Measurements from ENCODE around the gene ASIC2.

ASIC2 gene

DNA sequence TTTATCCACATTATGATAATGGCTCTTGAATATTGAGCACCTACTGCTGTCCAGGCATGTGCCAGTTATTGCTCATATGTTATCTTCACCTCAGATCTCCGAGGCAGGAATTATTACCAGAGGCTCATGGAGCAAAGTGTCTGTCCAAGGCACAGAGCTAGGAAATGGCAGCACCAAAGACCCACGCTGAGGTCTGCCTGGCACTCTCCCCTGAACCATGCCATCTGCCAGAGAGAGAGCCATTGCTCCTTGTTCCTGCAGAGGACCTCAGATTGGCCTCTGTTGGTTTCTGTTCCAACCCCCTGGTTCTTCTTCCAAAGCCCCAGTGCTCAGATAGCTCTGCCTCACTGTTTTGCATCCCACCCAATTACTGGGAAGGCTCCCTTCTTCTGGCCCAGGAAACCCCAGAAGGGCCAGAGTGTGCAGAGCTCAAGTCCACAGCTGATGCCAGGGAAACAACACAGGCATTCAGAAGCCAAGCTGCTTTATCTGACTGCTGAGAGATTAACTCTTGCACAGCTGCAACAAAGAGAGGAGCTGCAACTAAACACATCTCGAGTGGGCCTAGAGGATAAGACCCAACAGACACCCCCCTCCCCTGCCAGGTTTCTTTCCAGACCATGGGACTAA lies 5.9 kb downstream of the ASIC2 start:
- no peak for DNase-seq

DNA sequence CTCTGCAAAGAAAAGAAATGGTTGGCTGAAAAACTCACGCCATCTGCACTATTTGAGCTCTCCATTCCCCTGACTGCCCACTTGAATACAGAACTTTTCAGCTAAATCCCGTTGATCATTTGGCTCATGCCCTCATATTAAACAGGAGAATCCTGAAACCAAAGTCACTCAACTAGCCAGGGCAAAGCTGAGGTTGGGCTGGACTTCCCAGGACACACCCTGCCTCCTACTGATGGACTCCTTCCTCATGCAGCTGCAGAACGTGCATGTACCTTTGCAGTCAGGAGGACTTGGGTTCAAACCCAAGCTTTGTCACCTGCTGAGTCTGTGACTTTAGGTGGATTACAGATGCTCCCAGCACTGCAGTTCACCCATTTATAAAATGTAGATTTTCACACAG lies 7.7 kb downstream of the ASIC2 start:
- no peak for DNase-seq

DNA sequence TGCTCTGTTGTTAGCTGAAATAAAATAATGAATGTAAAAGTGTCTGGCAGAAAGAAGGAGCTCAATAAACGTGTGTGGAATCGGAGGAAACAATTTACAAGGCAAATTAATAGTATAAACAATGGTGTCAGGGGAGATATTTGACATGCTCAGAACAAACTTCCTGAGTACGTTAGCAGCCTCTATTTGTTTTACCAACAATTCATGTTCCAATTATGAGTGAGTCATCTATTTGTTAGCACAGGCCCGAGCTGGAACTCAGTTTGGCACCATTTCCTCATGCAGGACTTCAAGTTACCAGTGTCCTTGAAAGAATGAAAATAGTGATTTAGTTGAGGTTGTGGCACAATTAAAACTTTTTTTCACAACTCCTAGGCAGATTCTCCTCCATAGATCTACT lies 9.1 kb downstream of the ASIC2 start:
- DNase-seq, result no peak

DNA sequence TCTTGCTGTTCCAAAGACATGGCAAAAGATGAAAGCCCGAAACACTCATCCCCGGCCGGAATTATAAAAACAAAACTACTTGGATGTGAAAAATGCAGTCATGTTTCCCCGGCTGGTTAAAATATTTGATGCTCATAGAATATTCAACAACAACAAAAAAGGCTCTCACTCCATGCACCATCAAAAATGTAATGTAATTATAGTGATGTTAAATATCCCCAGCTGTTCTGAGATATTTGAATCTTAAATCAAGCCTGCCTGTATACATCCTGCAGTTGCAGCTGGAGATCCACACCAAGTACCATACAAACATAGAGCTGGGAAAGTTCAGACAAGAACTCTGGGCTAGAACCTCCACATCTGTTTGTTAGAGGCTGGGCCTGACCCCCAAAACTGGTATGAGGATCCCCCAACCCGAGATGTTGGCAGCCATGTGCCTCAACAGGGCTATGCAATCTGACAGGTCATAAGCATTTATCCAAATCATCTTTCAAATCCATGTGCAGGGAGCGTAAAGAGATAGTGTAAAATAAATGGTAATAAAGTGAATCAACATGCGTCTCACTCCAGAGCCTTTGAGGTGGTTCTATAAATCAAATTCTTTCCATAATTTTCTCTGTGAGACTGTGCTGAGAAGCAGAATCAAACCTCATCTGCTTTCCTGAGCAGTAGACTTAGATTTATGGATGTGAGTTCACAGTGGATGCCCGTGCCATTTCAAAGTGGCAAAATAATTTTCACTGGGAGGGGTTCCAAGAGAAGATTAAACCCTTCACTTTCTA lies 12.7 kb downstream of the ASIC2 start:
- DNase-seq, result no peak

DNA sequence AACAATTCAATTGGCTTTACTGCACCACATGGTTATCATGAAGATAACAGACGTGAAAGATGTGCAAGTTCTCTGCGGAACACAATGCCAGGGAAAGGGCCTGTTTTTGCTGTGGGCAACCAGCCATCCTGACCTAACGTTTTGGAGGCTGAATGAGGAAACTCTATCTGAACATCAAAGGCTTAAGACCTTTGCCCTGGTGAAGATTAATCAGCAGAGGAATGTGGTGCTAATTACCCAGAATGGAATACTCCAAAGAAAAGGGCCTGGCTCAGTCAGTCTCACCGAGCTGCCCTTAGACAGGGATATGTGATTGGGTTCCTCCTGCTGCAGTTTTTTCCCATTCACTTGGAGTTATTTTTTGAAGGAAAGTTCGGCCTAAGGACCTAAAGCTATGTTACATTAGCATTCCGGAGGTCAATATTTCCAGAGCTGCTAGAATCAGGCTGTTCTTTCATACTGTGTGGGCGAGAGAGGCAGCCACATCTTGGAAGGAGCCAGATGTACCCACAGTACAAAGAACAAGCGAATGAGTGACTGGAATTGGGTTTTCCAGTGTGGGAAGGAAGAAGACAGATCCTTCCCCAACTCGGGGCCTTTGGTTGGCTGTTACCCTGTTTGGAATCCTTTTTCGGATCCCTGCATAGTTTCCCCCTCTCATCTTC lies 15.5 kb downstream of the ASIC2 start:
- no peak for DNase-seq

DNA sequence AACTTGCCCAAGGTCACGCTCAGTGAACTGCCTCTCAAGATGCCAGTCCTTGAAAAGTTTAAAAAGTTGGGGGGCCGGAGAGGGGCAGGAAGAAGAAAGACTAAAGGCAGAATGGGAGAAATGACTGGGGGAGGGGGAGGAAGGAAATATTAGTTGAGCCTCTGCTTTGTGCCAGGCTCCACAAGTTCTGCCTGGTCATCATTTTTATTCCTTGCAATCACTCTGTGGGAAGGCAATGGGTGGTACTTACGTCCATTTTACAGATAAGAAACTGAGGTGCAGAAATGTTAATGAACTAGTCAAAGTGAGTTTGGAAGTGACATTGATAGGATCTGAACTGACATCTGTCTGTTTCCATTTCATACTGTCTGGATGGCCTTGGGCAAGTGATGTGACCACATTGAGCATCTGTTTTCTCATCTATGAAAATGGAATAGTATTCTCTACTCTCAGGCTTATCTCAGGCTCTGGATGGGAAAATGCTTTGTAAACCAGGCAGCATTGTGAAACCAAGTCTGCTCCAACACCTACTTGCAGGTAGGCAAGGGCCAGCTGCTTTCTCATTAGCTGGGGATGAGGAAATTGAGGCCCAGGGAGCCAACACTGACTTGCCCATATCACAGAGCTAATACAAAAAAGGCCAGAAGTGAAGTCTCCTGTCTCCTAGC lies 19.2 kb downstream of the ASIC2 start:
- no peak for DNase-seq

DNA sequence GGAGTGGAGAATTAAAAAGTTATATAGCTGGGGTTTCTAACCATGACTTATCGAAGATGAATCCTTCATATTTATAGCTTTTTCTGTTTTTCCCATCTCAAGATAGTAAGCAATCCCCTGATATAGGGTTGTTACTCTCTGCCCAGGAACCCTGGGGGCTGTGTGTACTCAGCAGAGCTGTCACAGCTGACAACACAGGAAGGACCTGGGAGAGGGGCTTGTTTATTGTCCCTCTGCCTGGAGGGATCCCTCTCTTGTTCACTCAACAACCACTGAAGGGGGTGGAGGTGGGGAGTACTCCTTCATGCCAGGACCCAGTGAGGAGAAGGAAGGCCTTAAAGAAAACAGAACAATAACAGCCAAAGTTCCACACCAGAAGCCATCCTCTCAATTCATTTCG lies 19.8 kb downstream of the ASIC2 start:
- DNase-seq, result no peak

DNA sequence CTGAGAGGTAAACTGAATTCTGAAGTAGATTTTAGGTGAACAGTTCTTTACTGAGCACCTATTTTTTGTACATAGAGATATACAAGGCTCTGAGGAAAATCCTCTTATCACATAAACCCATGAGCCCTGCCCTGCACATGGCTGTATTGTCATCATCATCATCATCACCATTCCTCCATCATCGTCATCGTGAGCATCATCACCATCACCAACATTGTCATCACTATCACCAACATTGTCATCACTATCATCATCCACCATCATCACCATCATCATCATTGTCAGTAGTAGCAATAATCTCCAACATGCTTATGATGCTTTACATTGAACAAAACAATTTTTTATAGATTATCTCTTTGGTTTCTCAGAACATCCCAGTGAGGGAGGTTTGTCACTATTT lies 20.7 kb downstream of the ASIC2 start:
- no peak for DNase-seq

DNA sequence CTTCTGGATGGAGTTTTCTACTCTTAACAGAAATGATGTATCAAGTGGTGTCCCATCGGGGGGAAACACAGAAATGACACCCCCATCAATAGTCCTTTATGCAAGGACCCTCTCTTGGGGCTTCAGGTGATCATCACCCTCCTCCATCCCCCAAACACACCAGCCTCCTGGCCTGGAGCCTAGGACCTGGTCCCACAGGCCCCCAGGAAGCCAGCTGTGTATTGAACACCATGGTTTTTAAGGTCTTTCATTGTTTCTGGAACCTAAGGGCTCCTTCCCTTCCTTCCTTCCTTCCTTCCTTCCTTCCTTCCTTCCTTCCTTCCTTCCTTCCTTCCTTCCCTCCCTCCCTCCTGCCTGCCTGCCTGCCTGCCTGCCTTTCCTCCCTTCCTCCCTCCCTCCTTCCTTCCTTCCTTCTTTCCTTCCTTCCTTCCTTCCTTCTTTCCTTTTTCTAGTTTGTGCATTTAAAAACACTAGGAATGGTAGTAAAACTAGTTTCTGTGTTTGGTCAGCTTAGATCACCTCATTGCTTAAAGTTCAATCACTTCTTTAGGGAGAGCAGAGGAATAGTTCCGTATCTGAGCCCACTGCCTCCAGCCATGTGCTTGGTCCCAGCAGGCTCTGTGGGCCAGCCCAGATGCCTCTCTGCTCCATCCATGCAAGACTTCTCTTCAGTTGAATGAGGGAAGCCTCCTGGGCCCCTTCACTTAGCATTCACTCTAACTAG lies 23.6 kb downstream of the ASIC2 start:
- DNase-seq, result no peak

DNA sequence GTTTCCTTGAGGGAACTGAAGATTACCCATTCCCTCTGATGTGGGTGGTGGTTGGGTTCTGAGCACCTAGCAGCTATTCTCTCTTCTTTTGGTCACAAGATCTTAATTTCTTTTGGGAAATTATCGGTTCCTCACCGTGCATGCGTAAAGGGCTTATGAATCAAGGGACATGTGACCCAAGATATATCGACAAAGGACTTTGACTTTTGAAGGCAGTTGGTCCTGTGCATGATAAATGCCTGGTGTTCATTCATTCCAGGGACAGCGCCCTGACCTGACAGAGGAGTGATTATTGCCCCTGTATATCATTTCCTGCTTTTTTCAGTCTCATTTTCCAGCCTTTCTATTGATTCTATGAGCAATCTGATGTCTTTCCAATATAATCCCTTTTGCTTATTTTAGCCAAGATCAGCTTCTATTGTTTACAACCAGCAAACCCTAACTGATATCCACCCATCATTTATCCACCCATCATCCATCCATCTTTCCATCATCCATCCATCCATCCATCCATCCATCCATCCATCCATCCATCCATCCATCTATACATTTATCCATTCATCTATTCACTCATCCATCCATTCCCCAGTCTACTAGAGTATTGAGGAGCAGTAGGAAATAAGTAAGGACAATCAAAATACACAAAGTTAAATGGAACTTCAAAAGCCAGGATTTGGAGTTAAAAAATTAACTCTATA lies 25.1 kb downstream of the ASIC2 start:
- DNase-seq, result no peak

DNA sequence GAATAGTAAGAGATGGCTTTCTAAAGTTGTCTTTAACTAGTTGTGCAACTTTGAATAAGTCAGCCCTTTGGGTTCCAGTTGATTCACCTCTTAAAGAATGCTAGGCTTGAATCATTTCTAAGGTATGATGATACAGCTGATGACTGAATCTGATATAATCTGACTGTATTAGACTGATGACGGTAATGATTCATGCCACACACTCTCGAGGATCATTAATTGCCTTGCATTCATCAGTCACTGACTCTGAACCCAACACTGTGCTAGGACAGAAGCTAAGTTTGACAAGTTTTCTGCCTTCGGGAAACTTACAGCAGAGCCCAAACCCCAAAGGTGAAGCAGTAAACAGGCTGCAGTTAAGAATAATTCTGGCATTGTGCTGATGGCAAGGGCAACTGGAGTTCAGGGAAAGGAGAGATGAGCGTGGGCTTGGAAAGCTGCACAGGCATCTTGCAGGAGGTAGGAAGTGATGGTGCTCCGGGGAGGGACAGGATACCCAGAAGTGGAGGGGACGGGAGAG lies 25.8 kb downstream of the ASIC2 start:
- no peak for DNase-seq

DNA sequence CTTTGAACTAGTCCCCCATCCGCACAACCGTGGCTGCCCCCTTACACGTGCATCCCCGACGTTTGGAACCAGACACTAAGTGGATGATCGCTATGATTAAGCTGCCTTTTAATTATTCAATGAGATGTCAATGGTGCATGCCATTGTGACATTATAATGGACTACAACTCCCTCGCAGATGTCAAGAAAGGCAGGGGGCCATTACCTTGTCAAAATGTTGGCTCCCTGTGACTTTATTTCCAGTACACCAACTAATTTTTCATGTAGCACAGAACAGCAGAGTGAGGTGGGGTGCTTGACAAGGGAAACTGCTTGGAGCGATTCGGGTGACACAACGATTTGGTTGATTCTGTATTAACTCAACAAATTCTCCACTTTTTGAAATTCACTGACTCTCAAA lies 26.5 kb downstream of the ASIC2 start:
- no peak for DNase-seq

DNA sequence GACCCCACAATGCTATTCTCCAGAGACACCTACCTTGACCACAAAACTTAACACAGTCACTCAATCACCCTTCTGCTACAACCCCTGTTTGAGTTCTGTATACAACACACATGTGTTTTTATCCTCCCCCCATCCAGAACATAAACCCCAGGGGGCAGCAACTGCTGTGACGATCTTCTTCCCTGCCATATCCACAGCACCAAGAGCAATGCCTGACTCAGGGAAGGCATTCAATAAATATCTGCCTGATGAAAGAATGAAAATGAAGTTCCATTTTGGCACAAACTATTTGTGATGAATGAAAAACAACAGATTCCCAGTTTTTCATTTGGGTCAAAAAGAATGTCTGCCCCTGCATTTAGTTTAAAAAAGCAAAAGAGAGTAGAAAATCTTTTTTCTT lies 27.0 kb downstream of the ASIC2 start:
- DNase-seq, result no peak

DNA sequence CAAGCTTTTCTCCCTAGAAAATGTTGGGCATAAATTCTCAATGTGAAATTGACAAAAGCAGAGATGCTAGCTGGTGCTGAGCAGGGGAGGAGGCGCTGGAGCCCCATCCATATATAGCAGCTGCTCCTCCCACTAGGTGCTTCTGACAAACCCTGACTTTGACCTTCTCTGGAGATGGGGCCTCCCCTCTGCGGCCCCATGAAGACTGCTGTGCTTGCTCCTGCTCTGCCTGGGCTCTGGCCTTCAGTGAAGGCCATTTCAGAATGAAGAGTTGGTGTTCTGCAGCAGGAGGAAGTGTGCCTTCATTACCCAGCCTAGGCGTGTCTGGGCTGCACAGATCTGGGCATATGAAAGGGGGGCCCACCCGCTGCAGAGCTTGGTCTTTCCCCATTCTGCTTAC lies 29.7 kb downstream of the ASIC2 start:
- no peak for DNase-seq

DNA sequence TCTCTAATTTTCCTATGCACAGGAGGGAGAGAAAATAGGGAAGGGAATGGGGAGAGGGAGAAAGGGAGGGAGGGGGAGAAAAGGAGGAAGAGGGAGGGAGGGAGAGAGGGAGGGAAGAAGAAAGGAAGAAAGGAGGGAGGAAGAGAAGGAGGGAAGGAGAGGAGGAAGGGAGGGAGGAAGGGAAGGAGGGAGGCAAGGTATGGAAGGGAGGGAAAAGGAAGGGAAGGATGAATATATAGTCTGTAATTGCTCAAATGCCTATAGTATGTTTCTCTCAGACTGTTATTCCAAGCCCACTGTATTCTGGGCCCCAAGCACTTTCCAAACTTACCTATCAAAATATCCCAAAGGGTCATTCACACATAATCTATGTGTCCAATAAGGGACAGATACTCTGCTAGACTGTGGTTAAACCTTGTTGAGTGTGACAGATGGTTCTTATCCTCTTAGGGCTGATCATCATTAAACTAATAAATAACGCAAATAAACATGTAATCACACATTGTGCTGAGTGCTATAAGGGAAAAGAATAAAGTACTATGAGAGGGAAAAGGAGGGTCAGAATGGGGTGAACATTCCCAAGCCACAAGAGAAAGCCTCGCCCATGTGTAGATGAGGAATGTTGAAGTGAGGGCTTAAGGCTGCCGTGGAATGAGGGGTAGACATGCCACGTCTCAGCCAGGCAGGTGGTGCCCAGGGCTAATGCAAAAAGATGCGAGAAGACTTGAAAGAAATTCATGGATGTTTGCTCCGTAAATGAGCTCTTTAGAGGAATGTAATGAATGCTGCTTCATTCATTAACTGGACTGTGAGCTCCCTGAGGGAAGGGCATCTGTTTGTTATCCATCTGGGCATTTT lies 30.6 kb downstream of the ASIC2 start:
- no peak for DNase-seq

DNA sequence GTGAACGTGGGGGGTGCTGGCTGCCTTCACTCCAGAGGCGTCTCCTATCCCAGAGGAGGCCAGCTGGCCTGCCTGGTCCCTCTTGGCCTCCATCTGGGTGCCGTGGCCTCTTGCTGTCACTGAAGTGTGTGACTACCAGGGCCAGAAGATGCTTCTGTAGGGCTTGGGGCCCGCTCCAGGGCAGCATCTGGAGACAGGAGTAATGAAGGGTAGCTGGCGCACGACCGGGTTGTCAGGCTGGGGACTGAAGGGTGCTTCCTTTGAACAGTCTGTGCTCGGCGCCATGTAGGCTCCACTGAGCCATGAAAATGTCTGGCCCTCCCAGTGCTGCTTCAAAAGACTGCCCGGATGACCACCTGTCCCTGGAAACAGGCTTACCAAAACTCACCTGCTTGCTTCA lies 31.3 kb downstream of the ASIC2 start:
- no peak for DNase-seq

DNA sequence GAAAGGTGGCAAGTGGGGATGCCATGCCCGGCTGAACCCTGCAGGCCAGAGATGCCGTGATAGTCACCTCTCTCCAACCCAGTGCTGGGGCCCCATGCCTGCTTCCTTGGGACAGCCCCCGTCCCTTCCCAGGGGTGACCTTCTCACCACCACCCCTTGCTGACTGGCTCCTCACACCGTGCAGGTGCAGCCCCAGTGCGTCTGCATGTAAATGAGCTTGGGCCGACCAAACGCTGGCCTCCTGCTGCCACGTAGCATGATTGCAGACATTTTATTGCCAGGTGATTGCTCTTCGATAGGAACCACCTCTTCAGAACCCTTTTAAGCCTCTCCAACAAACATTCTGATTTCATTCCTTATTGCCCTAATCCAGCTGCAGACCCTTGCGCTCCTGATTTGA lies 32.5 kb downstream of the ASIC2 start:
- no peak for DNase-seq

DNA sequence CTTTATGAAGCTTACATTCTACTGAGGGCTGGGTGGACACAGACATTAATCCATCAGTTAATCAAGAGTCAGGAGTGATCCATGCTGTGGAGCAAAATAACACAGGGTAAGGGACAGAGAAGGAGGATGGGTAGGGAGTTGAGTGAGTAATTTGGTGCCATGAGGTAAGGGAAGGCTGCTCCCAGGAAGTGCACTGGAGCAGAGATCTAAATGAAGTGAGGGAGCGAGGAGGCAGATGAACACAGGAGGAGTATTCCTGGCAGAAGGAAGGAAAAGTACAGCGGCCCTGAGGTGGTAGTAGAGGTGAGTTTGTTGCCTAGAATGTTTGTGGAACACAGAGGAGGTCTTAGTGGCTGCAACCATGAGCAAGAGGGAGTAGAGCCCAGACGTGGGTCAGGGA lies 34.8 kb downstream of the ASIC2 start:
- DNase-seq, result no peak

DNA sequence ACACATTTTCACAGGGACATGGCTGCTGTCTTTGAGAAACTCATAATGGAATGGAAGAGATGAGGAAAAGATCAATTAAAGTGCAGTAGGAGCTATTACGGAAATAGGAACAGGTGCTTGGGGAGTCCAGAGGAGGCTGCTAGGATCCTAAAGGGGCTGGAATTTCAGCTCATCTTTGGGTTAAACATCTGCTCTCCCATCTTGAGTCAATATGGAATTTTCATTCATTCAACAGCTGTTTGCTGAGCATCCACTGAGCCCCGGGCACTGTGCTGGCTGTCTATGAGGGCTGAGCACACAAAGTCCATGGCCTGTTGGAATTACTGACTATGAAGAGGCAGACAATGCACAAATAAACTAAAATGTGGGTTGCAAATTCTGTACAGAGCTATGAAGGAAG lies 47.9 kb downstream of the ASIC2 start:
- no peak for DNase-seq

DNA sequence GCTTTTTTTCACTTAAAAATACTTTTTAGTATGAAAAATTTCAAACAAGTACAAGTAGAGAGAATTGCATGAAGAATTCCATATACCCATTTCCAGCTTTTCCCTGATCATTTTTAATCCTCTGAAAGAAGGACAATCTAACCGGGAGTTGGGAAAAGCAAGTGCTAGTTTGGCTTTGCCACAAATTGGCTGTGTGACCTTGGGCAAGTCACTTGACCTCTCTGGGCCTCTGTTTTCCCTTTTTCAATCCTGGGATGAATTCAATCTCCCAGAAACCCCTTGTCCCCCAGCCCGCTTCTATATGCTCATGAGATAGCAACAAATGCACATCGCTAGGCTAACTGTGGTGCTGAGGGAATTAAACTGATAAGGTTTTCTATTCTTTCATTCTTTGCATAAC lies 49.4 kb downstream of the ASIC2 start:
- DNase-seq, result no peak
